Spleen (tissue), 7 donors: Measurements from ENCODE around the gene TXN.

ENCODE experiments used
- POLR2A ChIP-seq, 3 donors: fragments of 450-650 bp; IDR thresholded peaks; one replicate each; pipeline ENCODE4 v1.5.1; 2017; ENCODE audit warnings: antibody characterized with exemption in 3 of 3, mild to moderate bottlenecking in 1 of 3
- TF ChIP-seq, protein P1 (sequence below), 11 experiments: fragments of 200-600 bp in 7 of 11; fragments of 450-650 bp in 4 of 11; sonication (generic) in 4 of 11; IDR thresholded peaks in 8 of 11; conservative IDR thresholded peaks in 3 of 11; 1 replicate in 7 of 11; 2 replicates in 4 of 11; pipeline versions ENCODE4 v1.4.0 to v1.8.0; 2016 to 2021; ENCODE audit warnings: antibody characterized with exemption in 11 of 11, inconsistent platforms in 4 of 11, mild to moderate bottlenecking in 1 of 11
- donor health status: DM: no; HTN: no; CAD: no; lungs with moderate emphysema.
- donor health status: DM: no; HTN: no; CAD: no.
- donor health status: DM: no; HTN: no; CAD: no.

DNA sequence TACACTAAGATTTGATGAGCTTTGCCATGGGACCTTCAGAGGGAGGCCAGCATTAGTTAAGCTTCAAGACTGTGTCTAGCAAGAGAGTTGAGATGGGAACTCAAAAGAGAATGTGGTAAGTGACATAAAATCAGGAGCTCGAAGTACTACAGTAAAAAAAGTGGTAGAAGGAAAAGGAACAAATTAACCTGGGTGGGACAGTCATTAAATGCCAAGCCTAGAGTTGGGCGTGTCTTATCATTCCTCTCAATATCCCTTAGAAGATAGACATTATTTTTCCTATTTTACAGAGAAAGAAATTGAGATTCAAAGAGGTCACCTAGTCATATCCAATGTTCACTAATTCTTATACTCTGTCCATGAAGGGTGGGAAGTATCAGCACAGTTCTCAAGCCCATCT, 3.3 kb upstream of the TXN start:
- TF ChIP-seq, protein P1, sequence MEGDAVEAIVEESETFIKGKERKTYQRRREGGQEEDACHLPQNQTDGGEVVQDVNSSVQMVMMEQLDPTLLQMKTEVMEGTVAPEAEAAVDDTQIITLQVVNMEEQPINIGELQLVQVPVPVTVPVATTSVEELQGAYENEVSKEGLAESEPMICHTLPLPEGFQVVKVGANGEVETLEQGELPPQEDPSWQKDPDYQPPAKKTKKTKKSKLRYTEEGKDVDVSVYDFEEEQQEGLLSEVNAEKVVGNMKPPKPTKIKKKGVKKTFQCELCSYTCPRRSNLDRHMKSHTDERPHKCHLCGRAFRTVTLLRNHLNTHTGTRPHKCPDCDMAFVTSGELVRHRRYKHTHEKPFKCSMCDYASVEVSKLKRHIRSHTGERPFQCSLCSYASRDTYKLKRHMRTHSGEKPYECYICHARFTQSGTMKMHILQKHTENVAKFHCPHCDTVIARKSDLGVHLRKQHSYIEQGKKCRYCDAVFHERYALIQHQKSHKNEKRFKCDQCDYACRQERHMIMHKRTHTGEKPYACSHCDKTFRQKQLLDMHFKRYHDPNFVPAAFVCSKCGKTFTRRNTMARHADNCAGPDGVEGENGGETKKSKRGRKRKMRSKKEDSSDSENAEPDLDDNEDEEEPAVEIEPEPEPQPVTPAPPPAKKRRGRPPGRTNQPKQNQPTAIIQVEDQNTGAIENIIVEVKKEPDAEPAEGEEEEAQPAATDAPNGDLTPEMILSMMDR (IDR thresholded peaks at IDR 0.05 in 8 of 11, conservative IDR thresholded peaks at IDR 0.05 in 3 of 11): no peak
- no peak for TF ChIP-seq POLR2A (IDR thresholded peaks at IDR 0.05)
